OCI-LY7 (cell line): ENCODE measurements around the gene KIF16B. TPM values are rescaled to one million over a fixed set of nuclear protein-coding genes. Genes with fewer than 3 reads are reported as not detected.

Experiments
- BruUV-seq: library from RNA; stranded (reverse); fragments of 400-500 nt; replicated peaks from 2 replicates; lab custom pipeline; 2021; lab: Mats Ljungman, UMichigan
- CTCF ChIA-PET: fragments of 300-600 bp; sonication (Branson Sonifier 250); formaldehyde crosslinking; loops from one replicate; lab custom pipeline; 2022; ENCODE audit warnings: antibody characterized with exemption; ENCODE audit not compliant: unreplicated experiment; lab: Charles Lee
- POLR2A ChIA-PET: fragments of 300-600 bp; sonication (Branson Sonifier 250); formaldehyde crosslinking; loops from one replicate; lab custom pipeline; 2022; ENCODE audit warnings: antibody characterized with exemption; lab: Charles Lee
- DNase-seq: peaks from one replicate; pipeline ENCODE4 v3.0.0-alpha.2; 2015; ENCODE audit warnings: low spot score
- H2AFZ ChIP-seq: fragments of 200-600 bp; sonication (generic), shearing (Covaris generic); 2 replicates; pipeline ENCODE4 v1.6.1; 2014; ENCODE audit warnings: mild to moderate bottlenecking, antibody characterized with exemption, low read length, moderate library complexity
- H3K27ac ChIP-seq: fragments of 200-600 bp; sonication (generic); 2 replicates; pipeline ENCODE4 v1.5.1; 2014; ENCODE audit warnings: mixed run types, low read depth, mild to moderate bottlenecking, moderate library complexity, low read length, inconsistent platforms; ENCODE audit not compliant: poor library complexity, severe bottlenecking
- H3K36me3 ChIP-seq: fragments of 200-600 bp; sonication (generic); 2 replicates; pipeline ENCODE4 v1.6.1; 2014; ENCODE audit warnings: mild to moderate bottlenecking, antibody characterized with exemption, low read length, moderate library complexity, mixed read lengths; ENCODE audit not compliant: insufficient read depth
- H3K4me1 ChIP-seq: fragments of 200-600 bp; sonication (generic); 2 replicates; pipeline ENCODE4 v1.5.1; 2014; ENCODE audit warnings: mild to moderate bottlenecking, low read length; ENCODE audit not compliant: insufficient read depth, poor library complexity, severe bottlenecking
- H3K4me2 ChIP-seq: fragments of 200-600 bp; sonication (generic); 2 replicates; pipeline ENCODE4 v1.6.1; 2014; ENCODE audit warnings: mild to moderate bottlenecking, low read length
- H3K4me3 ChIP-seq: fragments of 200-600 bp; sonication (generic); 2 replicates; pipeline ENCODE4 v1.5.1; 2014; ENCODE audit warnings: mild to moderate bottlenecking, low read depth, low read length; ENCODE audit not compliant: poor library complexity, severe bottlenecking
- H3K79me2 ChIP-seq: fragments of 200-600 bp; sonication (generic); 2 replicates; pipeline ENCODE4 v1.6.1; 2016; ENCODE audit warnings: low read depth, mild to moderate bottlenecking, low read length, moderate library complexity, mixed read lengths; ENCODE audit not compliant: insufficient read depth
- H3K9me2 ChIP-seq: fragments of 200-600 bp; sonication (generic); 2 replicates; pipeline ENCODE4 v1.6.1; 2016; ENCODE audit warnings: mild to moderate bottlenecking, low read length, mixed read lengths; ENCODE audit not compliant: insufficient read depth
- H3K9me3 ChIP-seq: fragments of 200-600 bp; sonication (generic); 2 replicates; pipeline ENCODE4 v1.6.1; 2014; ENCODE audit warnings: mild to moderate bottlenecking, mixed run types, low read length, mixed read lengths
- H4K20me1 ChIP-seq: fragments of 200-600 bp; sonication (generic); 2 replicates; pipeline ENCODE4 v1.6.1; 2014; ENCODE audit warnings: mild to moderate bottlenecking, antibody characterized with exemption, low read length, moderate library complexity, mixed read lengths; ENCODE audit not compliant: insufficient read depth
- CTCF ChIP-seq: fragments of 200-600 bp; sonication (generic); conservative IDR thresholded peaks from 2 replicates; pipeline ENCODE4 v1.5.1; 2014; ENCODE audit warnings: mild to moderate bottlenecking, antibody characterized with exemption, low read length, moderate library complexity, mixed read lengths
- EZH2phosphoT487 ChIP-seq: fragments of 200-600 bp; sonication (generic); IDR thresholded peaks from 2 replicates; pipeline ENCODE4 v1.6.1; 2018; ENCODE audit warnings: low read depth, borderline replicate concordance, mild to moderate bottlenecking, mixed run types, antibody characterized with exemption, low read length, moderate library complexity, mixed read lengths
- intact Hi-C: fragments of 100-400 bp; cut with micrococcal nuclease; formaldehyde crosslinking; loops from one replicate; pipeline ENCODE4 v1.10.0; 2022; ENCODE audit not compliant: unreplicated experiment
- total RNA-seq, 2 experiments: library from RNA; depleted of rRNA in 1 of 2; stranded (reverse); fragments of >200 nt in 1 of 2; shearing (Covaris generic) in 1 of 2; gene quantifications; 2 replicates each; pipeline ENCODE4 v1.2.3, GENCODE V29; 2014 to 2022

The KIF16B gene
- total RNA-seq, 2 experiments from 2014 or later, result 6.2 to 11.2 TPM

DNA sequence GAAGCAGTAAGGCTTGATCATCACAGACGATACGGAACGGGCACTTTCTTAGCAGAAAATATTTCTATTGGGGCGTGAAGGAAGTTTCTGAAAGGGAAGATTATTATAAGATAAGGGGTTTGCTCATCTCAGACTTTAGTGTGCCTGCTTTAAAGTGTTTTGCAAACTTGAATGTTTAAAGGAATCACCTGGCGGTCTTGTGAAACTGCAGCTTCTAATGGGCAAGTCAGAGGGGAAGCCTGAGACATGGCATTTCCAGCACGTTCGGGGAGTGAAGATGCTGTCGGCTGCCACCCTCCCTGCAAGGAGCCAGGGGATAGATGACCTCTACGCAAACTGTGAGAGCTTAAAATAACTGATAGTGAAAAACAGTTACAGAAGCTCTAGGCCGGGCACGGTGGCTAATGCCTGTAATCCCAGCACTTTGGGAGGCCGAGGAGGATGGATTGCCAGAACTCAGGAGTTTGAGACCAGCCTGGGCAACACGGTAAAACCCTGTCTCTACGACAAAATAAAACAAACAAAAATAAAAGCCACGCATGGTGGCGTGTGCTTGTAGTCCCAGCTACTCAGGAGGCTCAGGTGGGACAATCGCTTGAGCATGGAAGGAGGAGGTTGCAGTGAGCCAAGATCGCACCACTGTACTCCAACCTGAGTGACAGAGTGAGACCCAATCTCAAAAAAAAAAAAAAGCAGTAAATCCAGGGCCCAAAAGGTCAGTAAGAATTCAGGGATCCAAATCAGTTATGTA, 2.3 kb upstream of the KIF16B start:
- no TSS peak for BruUV-seq
- peak overlapping the region; percentile 11 for H3K27ac ChIP-seq
- no peaks in the 10 kb centered on the region for H3K9me3 ChIP-seq
- ChIA-PET CTCF (no interaction called here), POLR2A (interaction anchor here (0.7 to 1.5 kb wide), 3 partner anchors 39 to 135 kb away, joined by 3 to 6 read pairs (median 3); no protein-coding TSS in a partner anchor)
- peak overlapping the region; percentile 90 for H3K4me3 ChIP-seq
- H3K4me1 ChIP-seq, result peaks cover 26% of the 10 kb centered on the region
- TF ChIP-seq EZH2phosphoT487, result no peak
- TF ChIP-seq CTCF, result no peak
- H3K9me2 ChIP-seq, result no peaks in the 10 kb centered on the region
- no peaks in the 10 kb centered on the region for H3K36me3 ChIP-seq
- intact Hi-C loops, result no loop called here
- peak overlapping the region; percentile 99 for H2AFZ ChIP-seq
- DNase-seq, result peak; percentile 20
- H3K4me2 ChIP-seq, result peak overlapping the region; percentile 93
- H3K79me2 ChIP-seq, result no peaks in the 10 kb centered on the region
- H4K20me1 ChIP-seq, result no peaks in the 10 kb centered on the region

DNA sequence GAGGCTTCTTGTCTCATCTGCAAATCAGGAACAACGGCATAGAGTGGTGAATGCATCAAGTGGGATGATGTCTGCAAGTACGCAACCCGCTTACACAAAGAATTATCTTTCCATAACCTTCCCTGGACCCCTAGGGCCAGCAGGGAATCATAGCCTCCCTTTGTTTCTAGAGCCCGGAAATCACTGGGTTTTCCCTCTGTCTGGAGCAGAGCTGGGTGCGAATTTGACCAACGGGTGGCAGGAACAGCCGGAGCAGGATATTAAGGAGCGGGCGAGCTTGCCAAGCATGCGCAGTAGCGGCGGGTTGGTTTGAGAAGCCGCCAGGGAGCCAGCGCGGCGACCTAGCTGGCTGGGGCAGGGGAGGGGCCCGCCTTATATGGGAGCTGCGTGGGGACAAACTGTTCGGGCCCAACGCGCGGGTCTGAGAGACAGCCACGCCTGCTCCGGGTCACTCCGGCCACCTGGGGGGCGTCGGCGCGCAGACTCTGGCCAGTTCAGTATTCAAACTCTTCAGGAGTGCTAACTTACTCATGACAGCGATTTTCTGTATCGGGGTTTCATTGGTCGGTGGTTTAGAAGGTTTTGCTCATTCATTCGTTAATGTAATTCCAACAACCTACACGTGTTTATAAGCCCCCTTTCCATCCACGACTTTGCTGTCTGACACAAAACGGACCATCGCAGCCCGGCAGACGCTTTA, 1.6 kb upstream of the KIF16B start:
- intact Hi-C loops, result loop anchor here (5.0 kb wide), 1 partner anchor 137 kb away; no protein-coding TSS in a partner anchor
- CTCF ChIA-PET, result no interaction called here
- TF ChIP-seq EZH2phosphoT487 (no peak), CTCF (no peak)
- H3K4me3 ChIP-seq, result peak overlapping the region; percentile 90
- no peaks in the 10 kb centered on the region for H3K9me2 ChIP-seq
- H2AFZ ChIP-seq, result peak overlapping the region; percentile 99
- POLR2A ChIA-PET, result interaction anchor here (0.6 to 1.5 kb wide), 3 partner anchors 100 to 135 kb away, joined by 3 to 4 read pairs (median 3); no protein-coding TSS in a partner anchor
- H4K20me1 ChIP-seq, result no peaks in the 10 kb centered on the region
- H3K36me3 ChIP-seq, result no peaks in the 10 kb centered on the region
- peak overlapping the region; percentile 11 for H3K27ac ChIP-seq
- no peaks in the 10 kb centered on the region for H3K79me2 ChIP-seq
- H3K4me1 ChIP-seq, result peaks cover 26% of the 10 kb centered on the region
- BruUV-seq, result no TSS peak
- peak; percentile 86 for DNase-seq
- H3K4me2 ChIP-seq, result peak overlapping the region; percentile 93
- H3K9me3 ChIP-seq, result no peaks in the 10 kb centered on the region
